Activated naive CD4-positive, alpha-beta T cell (primary cell): ENCODE data around the gene PIGO.

ENCODE experiments used
- DNase-seq, 4 experiments: peaks; one replicate each; lab custom pipeline; 2025; lab: John Stamatoyannopoulos, UW

PIGO gene

GRCh38 chr9:35106343-35106730 is 9.9 kb upstream of the PIGO start:
- no peak for DNase-seq

- DNase-seq: no peak
Observed at GRCh38 chr9:35105571-35106342, 9.4 kb upstream of the PIGO start.

- no peak for DNase-seq
Observed at GRCh38 chr9:35105126-35105525, 8.7 kb upstream of the PIGO start.

GRCh38 chr9:35104586-35104985 is 8.2 kb upstream of the PIGO start:
- no peak for DNase-seq

GRCh38 chr9:35103660-35104191 is 7.3 kb upstream of the PIGO start:
- no peak for DNase-seq

- peak; percentile 68 to 85 (median 78) for DNase-seq
Observed at GRCh38 chr9:35102769-35103659, 6.6 kb upstream of the PIGO start, which contains the start of gene STOML2. Gene STOML2 (minus strand): TSS chr9:35103131. CDS start chr9:35103094, 37 bp downstream.

- peak in 1 of 4 experiments; percentile 9 for DNase-seq
Observed at GRCh38 chr9:35102465-35102768, 6.0 kb upstream of the PIGO start.

- DNase-seq: no peak
Observed at GRCh38 chr9:35097573-35097972, 1.2 kb upstream of the PIGO start.

GRCh38 chr9:35091536-35091935 is 4.9 kb downstream of the PIGO start:
- no peak for DNase-seq

- no peak for DNase-seq
Observed at GRCh38 chr9:35089434-35089833, 7.0 kb downstream of the PIGO start.

- no peak for DNase-seq
Observed at GRCh38 chr9:35085078-35085477, 11.3 kb downstream of the PIGO start.

GRCh38 chr9:35079426-35080341 is 16.7 kb downstream of the PIGO start, which contains the start of gene FANCG:
Gene FANCG (minus strand): TSS chr9:35079942. CDS start chr9:35079524, 418 bp downstream.
- DNase-seq: peak; percentile 40 to 68 (median 54)

- no peak for DNase-seq
Observed at GRCh38 chr9:35079041-35079425, 17.4 kb downstream of the PIGO start.

- DNase-seq: no peak
Observed at GRCh38 chr9:35078066-35078465, 18.3 kb downstream of the PIGO start.

GRCh38 chr9:35076848-35077247 is 19.5 kb downstream of the PIGO start:
- DNase-seq: no peak

GRCh38 chr9:35075358-35075757 is 21.0 kb downstream of the PIGO start:
- no peak for DNase-seq

- no peak for DNase-seq
Observed at GRCh38 chr9:35074791-35075190, 21.6 kb downstream of the PIGO start.

GRCh38 chr9:35074141-35074540 is 22.2 kb downstream of the PIGO start:
- DNase-seq: no peak

- no peak for DNase-seq
Observed at GRCh38 chr9:35073279-35073612, 23.1 kb downstream of the PIGO start.

GRCh38 chr9:35072461-35073278 is 23.7 kb downstream of the PIGO start, which contains the start of gene VCP:
Gene VCP (minus strand): TSS chr9:35072625. CDS start chr9:35072353, 272 bp downstream.
- peak; percentile 87 to 95 (median 92) for DNase-seq
